ENCODE measurements around the gene DCAF10.
"Not testable (repeated sequence)": the region's sequence is repeated elsewhere in the genome, so short reads cannot be mapped to it uniquely, and the experiment has no call there.

DCAF10 gene

DNA sequence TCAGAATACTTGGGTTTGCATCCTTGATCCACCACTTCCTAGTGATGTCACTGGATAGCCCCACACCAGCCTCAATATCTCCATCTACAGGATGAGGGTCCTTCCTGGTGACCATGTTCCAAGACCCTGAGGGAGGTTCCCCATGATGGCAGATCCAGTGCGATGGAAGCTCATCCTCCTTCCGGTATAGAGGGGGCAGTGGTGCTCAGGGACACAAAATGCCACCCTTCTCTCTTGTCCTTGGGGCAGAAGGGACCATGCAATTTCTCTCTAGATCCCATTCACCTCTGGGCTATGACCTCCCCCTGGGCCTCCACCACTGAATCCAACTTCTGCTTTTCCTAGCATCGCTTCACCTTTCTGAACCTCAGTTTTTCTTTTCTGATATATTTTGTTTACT, 108.7 kb downstream of the DCAF10 start:
- DNase-seq: no peak

DNA sequence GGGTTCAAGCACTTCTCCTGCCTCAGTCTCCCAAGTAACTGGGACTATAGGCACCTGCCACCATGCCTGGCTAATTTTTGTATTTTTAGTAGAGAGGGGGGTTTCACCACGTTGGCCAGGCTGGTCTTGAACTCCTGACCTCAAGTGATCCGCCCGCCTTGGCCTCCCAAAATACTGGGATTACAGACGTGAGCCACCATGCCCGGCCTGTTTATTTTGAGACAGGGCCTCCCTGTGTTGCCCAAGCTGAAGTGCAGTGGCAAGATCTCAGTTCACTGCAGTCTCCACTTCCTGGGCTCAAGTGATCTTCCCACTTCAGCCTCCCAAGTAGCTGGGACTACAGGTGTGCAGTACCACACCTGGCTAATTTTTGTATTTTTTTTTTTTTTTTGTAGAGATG, 109.2 kb downstream of the DCAF10 start:
- DNase-seq: not testable (repeated sequence)

DNA sequence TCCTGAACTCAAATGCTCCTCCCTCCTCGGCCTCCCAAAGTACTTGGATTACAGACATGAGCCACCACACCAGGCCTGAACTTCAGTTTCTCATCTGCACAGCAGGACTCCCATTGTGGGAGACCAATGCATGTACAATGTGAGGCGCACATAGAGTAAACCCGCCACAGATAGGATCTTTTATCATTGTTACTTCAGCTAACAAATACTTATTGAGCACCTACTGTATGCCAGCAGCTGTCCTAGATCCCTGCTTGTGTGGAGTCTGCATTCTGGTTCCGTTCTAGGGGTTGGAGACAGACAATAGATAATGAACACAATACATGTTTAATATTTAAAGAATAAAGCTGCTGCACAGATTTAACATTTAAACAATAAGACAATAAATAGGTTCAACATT, 109.7 kb downstream of the DCAF10 start:
- no peak for DNase-seq

DNA sequence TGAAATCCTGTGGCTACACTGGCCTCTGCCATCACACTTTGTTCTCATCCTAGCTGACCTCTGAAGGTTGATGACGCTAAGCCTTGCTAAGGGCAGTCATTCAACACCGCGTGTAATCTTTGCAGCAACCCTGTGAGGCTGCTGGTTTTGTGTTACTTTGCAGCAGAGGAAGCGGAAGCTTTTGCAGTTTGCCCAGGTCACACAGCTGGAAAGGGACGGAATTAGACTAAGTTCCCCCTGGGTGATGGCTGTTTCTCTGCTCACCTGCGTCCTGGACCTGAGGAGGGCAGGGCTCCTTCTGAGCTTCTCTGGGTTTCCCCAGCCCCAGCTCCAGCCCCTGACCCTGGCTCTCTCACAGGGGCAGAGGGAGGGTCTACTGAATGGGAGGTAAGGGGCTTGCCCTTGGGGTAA, 110.7 kb downstream of the DCAF10 start:
- DNase-seq: no peak

DNA sequence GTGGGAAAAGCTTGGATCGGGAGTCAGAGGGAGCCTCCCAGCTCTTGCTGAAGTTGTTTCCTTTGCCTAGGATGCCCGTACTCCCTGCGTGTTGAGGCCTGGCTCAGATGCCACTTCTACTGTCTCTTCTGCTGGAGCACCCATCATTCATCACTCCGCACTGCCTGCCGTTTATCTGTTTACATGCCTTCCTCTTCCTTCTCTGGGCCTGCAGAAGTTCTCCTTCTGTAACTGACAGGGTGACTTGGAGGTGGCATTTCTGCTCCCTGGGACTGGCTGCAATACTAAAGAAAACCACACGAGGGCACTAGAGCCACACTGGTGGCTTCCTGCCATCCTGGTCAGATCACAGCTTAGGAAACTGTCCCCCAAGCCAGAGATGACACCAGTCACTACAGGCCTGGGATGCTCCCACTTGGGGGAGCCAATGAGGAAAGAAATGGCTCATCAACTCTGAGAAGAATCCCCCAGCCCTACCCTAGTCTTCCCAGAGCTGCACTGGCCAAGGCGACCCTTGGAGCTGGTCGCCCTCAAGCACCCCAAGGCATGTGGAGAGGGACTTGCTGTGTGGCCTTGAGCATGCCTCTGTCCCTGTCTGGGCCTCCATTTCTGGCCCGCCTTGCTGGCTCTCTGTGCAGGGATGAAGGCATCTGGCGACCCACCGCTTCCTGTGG, 113.0 kb downstream of the DCAF10 start:
- peak; percentile 86 for DNase-seq

DNA sequence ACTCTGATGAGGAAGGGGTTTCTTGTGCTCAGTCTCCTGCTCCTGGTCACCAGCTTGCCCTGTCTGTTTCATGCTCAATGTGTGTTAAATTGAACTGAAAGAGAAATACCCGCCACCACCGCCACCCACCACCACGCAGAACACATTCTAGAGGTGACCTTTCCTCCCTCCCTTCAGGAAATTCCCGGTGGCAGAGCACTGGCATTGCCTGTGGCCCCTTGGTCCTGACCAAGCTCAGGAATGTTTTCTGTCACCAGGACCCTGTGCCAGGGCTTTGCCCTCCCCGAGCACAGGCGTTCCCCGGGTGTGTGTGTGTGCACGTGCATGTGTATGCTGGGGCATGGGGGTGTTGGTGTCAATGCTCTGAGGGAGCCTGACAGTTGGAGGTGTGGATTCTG, 113.6 kb downstream of the DCAF10 start:
- DNase-seq: no peak

DNA sequence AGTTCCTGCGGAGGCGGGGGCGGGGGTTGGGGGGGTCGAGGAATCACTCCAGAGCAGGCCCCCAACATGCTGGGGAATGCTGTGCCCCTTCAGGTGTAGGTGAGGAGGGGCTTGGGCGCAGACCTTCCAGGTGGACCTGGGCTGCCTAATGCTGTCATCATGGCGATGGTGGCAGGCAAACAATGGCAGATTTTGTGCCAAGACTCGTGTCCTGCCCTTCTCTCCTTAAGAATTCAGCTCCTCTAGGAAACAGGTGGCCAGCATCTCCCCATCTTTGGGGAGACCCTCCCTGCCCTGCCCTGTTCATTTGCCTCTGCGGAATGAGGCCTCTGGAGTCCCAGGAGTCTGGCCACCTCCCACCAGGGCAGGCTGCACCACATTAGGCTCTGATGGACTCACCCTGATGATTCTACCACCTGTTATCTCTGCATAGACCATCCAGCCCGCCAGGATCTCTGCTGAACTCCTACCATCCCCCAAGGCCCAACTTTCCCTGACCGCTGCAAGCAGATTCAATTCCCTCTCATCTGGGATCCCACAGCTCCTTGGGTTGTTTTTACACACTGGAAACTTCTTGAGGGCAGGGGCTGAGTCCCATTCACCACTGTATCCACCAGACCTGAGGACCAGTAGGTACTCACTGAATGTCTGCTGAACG, 114.2 kb downstream of the DCAF10 start:
- DNase-seq: no peak

DNA sequence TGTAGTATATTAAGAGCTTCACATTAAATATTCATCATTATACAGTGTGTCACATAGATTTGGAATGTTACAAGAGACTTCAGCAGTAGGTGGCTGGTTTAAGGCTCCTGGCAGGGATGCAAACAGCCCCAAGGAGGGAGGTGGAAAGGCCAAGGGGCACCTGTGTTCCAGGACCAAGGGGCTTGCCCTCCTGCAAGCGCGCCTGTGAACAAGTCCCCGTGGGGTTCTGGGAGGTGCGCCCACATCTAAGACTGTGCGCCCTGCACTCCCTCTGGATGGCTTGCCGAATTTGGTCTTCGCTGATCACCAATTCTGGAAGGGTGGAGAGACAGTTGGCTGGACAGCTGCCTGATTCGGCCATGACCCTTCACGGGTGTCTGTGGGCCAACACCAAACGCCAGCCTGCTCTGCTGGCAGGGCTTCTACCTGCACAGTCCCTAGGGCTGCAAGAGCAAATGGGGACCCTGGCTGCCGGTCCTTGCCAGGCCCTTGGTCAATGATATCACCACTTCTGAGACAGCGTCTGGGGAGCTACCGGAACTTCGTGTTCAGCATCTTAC, 115.4 kb downstream of the DCAF10 start:
- no peak for DNase-seq

DNA sequence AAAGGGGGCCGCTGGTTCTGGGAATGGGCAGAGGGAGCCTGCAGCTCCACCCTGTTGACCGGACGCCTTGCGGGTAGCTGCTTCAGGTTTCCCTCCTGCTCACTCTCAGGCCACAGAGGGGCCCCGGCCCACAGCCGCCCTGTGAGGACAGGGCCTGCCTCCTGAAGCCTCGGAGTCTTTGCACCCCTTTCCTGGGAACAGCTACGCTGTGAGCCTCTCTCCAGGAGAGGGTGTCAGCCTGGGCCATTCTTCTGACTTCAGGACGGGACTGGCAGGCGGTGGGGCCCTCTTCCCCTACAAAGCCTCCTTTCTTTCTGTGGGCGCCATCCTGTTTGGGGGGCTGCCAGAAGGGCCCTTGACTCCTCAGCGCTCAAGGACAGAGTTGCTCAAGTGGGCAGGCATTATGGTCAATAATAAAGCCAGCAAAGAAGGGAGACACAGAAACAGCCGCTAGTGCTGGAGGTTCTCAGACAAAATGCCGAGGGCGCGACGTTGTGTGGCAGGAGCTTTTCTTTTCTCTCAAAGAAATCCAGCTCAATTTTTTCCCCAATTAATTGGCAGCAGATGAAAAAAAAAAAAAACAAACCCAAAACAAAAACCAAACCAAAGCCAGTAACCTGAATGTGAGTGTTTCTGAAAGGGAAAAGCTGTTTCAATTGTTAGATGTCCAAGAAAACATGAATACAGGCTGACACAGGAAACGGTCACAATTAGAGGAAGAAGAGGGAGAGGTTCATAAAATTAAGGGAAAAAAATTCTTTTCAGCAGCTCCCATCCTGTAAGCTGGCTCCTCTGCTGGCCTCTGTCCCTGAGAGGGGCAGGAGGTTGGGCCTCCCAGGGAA, 116.1 kb downstream of the DCAF10 start:
- DNase-seq: no peak

Data from NCI-H82 (cell line).